ENCODE results near the gene ENOX1.
A peak's percentile ranks its signal among the peaks of the same experiment; 100 is the strongest.

The ENOX1 gene

DNA sequence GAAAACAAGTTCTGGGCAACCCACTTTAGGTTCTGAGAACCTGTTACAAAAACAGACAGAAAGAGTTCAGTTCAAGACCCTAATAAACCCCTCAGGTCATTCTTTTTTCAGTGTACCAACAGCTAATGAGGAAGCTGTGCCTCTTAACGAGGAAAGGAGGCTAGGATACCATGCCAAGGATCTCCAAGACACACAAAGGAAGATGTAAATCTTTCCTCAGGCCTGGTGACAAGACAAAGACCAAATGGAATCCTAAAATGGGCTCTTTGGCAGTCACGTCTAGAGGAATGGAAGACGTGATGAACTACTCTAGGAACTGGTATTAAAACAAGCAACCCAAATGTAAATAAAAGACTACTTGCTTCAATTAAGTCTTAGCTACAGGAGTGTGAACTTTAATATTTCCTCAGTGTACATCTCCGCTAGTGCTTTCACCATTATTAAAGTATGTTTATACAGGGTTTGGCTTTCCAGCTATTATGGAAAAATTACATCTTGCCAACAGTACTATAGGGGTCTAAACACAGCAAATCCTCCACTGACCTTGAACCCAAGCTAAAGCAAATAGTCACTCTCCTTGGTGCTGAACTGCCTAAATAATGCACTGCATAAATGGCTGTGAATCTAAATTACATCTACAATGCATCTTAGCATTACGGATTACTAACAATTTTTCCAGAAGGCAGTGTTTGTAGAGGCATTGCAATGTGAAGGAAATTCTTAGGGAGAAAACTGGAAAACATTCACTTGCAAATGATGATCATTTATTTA lies 42.3 kb downstream of the ENOX1 start:
- no peak for TF ChIP-seq TAF1 (IDR thresholded peaks at IDR 0.05; ENCODE audit: borderline replicate concordance, insufficient read depth, low read length)
- TF ChIP-seq SIN3A (IDR thresholded peaks at IDR 0.05; ENCODE audit: borderline replicate concordance, insufficient read depth, low read length): no peak
- TF ChIP-seq, protein P1, sequence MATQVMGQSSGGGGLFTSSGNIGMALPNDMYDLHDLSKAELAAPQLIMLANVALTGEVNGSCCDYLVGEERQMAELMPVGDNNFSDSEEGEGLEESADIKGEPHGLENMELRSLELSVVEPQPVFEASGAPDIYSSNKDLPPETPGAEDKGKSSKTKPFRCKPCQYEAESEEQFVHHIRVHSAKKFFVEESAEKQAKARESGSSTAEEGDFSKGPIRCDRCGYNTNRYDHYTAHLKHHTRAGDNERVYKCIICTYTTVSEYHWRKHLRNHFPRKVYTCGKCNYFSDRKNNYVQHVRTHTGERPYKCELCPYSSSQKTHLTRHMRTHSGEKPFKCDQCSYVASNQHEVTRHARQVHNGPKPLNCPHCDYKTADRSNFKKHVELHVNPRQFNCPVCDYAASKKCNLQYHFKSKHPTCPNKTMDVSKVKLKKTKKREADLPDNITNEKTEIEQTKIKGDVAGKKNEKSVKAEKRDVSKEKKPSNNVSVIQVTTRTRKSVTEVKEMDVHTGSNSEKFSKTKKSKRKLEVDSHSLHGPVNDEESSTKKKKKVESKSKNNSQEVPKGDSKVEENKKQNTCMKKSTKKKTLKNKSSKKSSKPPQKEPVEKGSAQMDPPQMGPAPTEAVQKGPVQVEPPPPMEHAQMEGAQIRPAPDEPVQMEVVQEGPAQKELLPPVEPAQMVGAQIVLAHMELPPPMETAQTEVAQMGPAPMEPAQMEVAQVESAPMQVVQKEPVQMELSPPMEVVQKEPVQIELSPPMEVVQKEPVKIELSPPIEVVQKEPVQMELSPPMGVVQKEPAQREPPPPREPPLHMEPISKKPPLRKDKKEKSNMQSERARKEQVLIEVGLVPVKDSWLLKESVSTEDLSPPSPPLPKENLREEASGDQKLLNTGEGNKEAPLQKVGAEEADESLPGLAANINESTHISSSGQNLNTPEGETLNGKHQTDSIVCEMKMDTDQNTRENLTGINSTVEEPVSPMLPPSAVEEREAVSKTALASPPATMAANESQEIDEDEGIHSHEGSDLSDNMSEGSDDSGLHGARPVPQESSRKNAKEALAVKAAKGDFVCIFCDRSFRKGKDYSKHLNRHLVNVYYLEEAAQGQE (IDR thresholded peaks at IDR 0.05; ENCODE audit: insufficient read depth in 1 of 2, low read depth in 2 of 2, low read length in 2 of 2): peak; percentile 52 to 88; a peak in 3 of 4 replicates
- no peak for TF ChIP-seq FOXP2 (optimal IDR thresholded peaks at IDR 0.05; ENCODE audit: borderline replicate concordance, extremely low read depth, extremely low read length, insufficient read depth)

DNA sequence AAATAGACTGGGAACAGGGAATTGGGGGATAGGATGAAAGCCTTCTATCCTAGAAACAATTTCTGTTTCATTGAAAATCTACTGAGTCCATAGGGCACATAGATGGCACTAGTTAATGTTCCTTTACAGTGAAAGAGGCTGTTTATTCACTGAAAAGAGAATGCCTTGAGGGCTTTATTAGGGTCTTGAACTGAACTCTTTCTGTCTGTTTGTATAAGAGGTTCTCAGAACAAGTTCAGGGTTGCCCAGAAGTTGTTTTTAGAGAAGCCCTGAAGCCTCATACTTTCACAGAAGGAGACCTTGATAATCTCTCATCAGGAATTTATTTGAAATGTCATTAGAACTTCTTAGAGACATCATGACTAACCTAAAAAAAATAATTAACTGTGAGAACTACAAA lies 43.9 kb downstream of the ENOX1 start:
- TF ChIP-seq SIN3A (IDR thresholded peaks at IDR 0.05; ENCODE audit: borderline replicate concordance, insufficient read depth, low read length): no peak

DNA sequence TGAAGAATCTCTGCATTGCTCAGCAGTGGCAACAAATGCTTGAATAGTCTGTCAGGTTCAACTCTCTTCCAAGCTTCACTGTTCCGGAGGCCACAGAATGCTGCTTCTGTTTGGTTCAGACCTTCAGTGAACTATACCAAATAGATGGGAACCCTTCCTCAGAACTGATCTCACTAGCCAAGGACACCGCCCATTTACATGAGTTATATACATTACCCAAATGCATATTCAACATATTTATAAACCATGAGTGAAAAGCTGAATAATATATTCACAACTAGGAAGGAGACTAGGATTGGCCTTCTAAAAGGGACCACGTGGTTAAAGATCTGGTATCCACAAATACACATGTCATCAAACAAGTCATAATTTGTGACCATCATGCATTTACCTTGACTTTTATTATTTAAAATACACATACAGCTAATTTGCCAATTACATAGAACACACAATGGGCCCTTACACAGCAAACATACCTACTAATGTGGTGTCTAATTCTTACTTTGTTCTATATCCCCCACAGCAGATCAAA lies 49.3 kb downstream of the ENOX1 start:
- TF ChIP-seq TAF1 (IDR thresholded peaks at IDR 0.05; ENCODE audit: borderline replicate concordance, insufficient read depth, low read length) (no peak), POLR2AphosphoS5 (IDR thresholded peaks at IDR 0.05; ENCODE audit: low read depth, low read length) (no peak), FOXP2 (optimal IDR thresholded peaks at IDR 0.05; ENCODE audit: borderline replicate concordance, extremely low read depth, extremely low read length, insufficient read depth) (no peak), SIN3A (IDR thresholded peaks at IDR 0.05; ENCODE audit: borderline replicate concordance, insufficient read depth, low read length) (no peak)
- TF ChIP-seq, protein P1 (IDR thresholded peaks at IDR 0.05; ENCODE audit: insufficient read depth in 1 of 2, low read depth in 2 of 2, low read length in 2 of 2): no peak

DNA sequence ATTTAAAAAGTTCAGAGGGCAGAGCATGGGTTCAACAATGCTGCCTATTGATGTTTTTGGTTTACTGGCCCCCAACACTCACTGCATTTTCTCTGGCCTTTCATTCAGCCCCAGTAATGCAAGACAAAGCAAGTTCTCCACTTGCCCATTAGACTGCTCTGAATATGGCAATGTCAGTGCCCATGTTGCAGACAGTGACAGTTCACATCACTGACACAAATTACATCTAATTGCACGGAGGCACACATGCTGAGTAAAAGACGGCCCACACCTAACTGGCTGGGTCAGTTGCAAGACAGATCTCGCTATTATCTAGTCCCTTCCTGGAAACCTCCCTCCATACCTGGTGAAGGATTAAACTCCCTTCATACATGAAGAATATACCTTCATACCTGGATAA lies 54.0 kb downstream of the ENOX1 start:
- TF ChIP-seq POLR2AphosphoS5 (IDR thresholded peaks at IDR 0.05; ENCODE audit: low read depth, low read length): no peak
- TF ChIP-seq FOXP2 (optimal IDR thresholded peaks at IDR 0.05; ENCODE audit: borderline replicate concordance, extremely low read depth, extremely low read length, insufficient read depth): no peak
- TF ChIP-seq SIN3A (IDR thresholded peaks at IDR 0.05; ENCODE audit: borderline replicate concordance, insufficient read depth, low read length): no peak
- no peak for TF ChIP-seq TAF1 (IDR thresholded peaks at IDR 0.05; ENCODE audit: borderline replicate concordance, insufficient read depth, low read length)
- TF ChIP-seq, protein P1 (IDR thresholded peaks at IDR 0.05; ENCODE audit: insufficient read depth in 1 of 2, low read depth in 2 of 2, low read length in 2 of 2): no peak

DNA sequence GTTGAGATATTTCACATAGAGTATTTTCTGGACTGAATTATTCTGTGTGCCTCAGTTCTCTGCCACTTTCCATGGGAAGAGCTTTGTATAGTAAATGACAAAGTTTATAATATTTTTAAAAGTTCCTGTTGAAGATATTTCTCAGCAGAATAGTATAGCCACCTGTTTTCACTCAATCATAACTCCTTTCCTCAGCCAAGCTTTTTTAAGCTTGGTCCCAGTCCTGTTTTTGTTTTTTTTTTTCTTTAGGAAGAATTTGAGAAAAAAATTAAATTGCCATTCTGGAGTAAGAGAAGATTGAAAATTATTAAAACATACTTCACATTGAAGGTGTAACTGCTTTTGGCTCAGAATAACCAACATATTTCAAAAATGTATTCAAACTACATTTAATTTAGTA lies 55.5 kb downstream of the ENOX1 start:
- TF ChIP-seq SIN3A (IDR thresholded peaks at IDR 0.05; ENCODE audit: borderline replicate concordance, insufficient read depth, low read length): no peak

DNA sequence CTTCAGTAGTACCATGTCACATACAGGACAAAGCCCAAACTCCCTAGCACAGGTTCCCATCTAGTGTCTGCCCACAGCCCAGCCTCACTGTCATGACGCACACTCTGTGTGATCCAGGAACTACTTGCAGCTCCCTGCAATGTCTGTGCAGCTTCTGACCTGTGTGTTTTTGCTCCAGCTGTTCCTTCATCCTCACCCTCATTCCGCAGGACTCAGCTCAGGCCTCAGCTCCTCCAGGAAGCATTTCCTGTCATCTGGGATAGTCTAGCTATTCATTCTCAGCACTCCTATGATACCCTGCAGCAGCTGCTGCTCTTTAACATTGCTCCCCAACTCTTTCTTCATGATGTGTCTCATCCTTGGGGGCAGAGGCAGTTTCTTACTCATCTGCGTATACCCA lies 56.1 kb downstream of the ENOX1 start:
- TF ChIP-seq TAF1 (IDR thresholded peaks at IDR 0.05; ENCODE audit: borderline replicate concordance, insufficient read depth, low read length) (no peak), FOXP2 (optimal IDR thresholded peaks at IDR 0.05; ENCODE audit: borderline replicate concordance, extremely low read depth, extremely low read length, insufficient read depth) (no peak), POLR2AphosphoS5 (IDR thresholded peaks at IDR 0.05; ENCODE audit: low read depth, low read length) (no peak), SIN3A (IDR thresholded peaks at IDR 0.05; ENCODE audit: borderline replicate concordance, insufficient read depth, low read length) (no peak)
- TF ChIP-seq, protein P1 (IDR thresholded peaks at IDR 0.05; ENCODE audit: insufficient read depth in 1 of 2, low read depth in 2 of 2, low read length in 2 of 2): no peak

Measured in PFSK-1 (cell line).